H1 (cell line): ENCODE measurements around the gene GJD3.

Experiments used
- ASH2L ChIP-seq: fragments of 200-600, 300-600 bp; sonication (generic); IDR thresholded peaks from one replicate; pipeline ENCODE4 v1.7.1; 2017; ENCODE audit warnings: low read length
- CHD1 ChIP-seq: IDR thresholded peaks from 2 replicates; pipeline ENCODE4 v1.6.1; 2012; ENCODE audit warnings: low read depth, low read length, improper control_type of control experiment
- CTCF ChIP-seq, 3 experiments: IDR thresholded peaks; 1 replicate in 2 of 3; 2 replicates in 1 of 3; pipeline versions ENCODE4 v1.5.1 to v1.6.1; 2011; ENCODE audit warnings: low read length in 3 of 3, mild to moderate bottlenecking in 3 of 3, inconsistent platforms in 2 of 3, low read depth in 1 of 3, moderate library complexity in 1 of 3; ENCODE audit not compliant: insufficient read depth in 1 of 3; ENCODE audit errors: control extremely low read depth in 1 of 3
- EGR1 ChIP-seq: IDR thresholded peaks from 2 replicates; pipeline ENCODE4 v1.6.1; 2011; ENCODE audit warnings: low read depth, low read length, borderline replicate concordance
- POLR2A ChIP-seq, 2 experiments: IDR thresholded peaks; 1 replicate in 1 of 2; 2 replicates in 1 of 2; pipeline ENCODE4 v1.6.1; 2011; ENCODE audit warnings: low read depth in 2 of 2, low read length in 2 of 2, mild to moderate bottlenecking in 2 of 2; ENCODE audit errors: control extremely low read depth in 1 of 2
- POLR2AphosphoS5 ChIP-seq: IDR thresholded peaks from 2 replicates; pipeline ENCODE4 v1.6.1; 2011; ENCODE audit warnings: low read depth, low read length

- TF ChIP-seq CHD1 (no peak), CTCF (IDR thresholded peaks at IDR 0.05; ENCODE audit: control extremely low read depth in 1 of 3, insufficient read depth in 1 of 3, low read depth in 1 of 3, low read length in 3 of 3) (no peak), POLR2A (IDR thresholded peaks at IDR 0.05; ENCODE audit: control extremely low read depth in 1 of 2, low read depth in 2 of 2, low read length in 2 of 2) (no peak), POLR2AphosphoS5 (no peak), ASH2L (no peak), EGR1 (no peak)
These were observed 32.5 kb downstream of the GJD3 start for GRCh38 chr17:40331743-40332641.
